ENCODE measurements around the gene COL23A1.

DNA sequence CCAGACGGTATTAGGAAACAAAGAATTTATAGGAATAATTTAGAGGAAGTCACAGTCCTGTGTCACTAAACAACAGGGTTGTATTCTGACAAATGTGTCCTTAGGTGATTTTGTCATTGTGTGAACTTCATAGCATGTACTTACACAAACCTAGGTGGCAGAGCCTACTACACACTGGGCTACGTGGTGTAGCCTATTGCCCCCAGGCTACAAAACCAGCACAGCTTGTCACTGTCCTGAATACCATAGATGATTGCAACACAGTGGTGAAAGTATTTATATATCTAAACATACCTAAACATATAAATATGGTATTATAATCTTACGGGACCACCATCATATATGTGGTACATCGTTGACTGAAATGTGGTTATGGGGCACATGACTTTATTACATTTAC lies 69.3 kb downstream of the COL23A1 start:
- TF ChIP-seq REST (tag by site-specific recombination; IDR thresholded peaks at IDR 0.05) (no peak), SETDB1 (IDR thresholded peaks at IDR 0.05; ENCODE audit: insufficient read length, low read length) (no peak), ZNF24 (tag by site-specific recombination; IDR thresholded peaks at IDR 0.05) (no peak), ZNF549 (tag by site-specific recombination; IDR thresholded peaks at IDR 0.05) (no peak), ZNF398 (tag by site-specific recombination; IDR thresholded peaks at IDR 0.05) (no peak), ZNF555 (tag by site-specific recombination; conservative IDR thresholded peaks at IDR 0.05) (no peak), ZNF394 (tag by site-specific recombination; IDR thresholded peaks at IDR 0.05; ENCODE audit: borderline replicate concordance) (no peak), ZNF274 (IDR thresholded peaks at IDR 0.05; ENCODE audit: low read length) (no peak), ZNF274 (tag by site-specific recombination; IDR thresholded peaks at IDR 0.05; ENCODE audit: borderline replicate concordance) (no peak), ZFP37 (tag by site-specific recombination; IDR thresholded peaks at IDR 0.05) (no peak), ZBTB1 (tag by site-specific recombination; IDR thresholded peaks at IDR 0.05) (no peak), ZNF837 (tag by site-specific recombination; IDR thresholded peaks at IDR 0.05) (no peak), PBX3 (CRISPR knock-in tag; IDR thresholded peaks at IDR 0.05) (no peak)
- TF ChIP-seq, protein P1, sequence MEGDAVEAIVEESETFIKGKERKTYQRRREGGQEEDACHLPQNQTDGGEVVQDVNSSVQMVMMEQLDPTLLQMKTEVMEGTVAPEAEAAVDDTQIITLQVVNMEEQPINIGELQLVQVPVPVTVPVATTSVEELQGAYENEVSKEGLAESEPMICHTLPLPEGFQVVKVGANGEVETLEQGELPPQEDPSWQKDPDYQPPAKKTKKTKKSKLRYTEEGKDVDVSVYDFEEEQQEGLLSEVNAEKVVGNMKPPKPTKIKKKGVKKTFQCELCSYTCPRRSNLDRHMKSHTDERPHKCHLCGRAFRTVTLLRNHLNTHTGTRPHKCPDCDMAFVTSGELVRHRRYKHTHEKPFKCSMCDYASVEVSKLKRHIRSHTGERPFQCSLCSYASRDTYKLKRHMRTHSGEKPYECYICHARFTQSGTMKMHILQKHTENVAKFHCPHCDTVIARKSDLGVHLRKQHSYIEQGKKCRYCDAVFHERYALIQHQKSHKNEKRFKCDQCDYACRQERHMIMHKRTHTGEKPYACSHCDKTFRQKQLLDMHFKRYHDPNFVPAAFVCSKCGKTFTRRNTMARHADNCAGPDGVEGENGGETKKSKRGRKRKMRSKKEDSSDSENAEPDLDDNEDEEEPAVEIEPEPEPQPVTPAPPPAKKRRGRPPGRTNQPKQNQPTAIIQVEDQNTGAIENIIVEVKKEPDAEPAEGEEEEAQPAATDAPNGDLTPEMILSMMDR (tag by site-specific recombination; IDR thresholded peaks at IDR 0.05), result no peak
- TF ChIP-seq, protein P2, sequence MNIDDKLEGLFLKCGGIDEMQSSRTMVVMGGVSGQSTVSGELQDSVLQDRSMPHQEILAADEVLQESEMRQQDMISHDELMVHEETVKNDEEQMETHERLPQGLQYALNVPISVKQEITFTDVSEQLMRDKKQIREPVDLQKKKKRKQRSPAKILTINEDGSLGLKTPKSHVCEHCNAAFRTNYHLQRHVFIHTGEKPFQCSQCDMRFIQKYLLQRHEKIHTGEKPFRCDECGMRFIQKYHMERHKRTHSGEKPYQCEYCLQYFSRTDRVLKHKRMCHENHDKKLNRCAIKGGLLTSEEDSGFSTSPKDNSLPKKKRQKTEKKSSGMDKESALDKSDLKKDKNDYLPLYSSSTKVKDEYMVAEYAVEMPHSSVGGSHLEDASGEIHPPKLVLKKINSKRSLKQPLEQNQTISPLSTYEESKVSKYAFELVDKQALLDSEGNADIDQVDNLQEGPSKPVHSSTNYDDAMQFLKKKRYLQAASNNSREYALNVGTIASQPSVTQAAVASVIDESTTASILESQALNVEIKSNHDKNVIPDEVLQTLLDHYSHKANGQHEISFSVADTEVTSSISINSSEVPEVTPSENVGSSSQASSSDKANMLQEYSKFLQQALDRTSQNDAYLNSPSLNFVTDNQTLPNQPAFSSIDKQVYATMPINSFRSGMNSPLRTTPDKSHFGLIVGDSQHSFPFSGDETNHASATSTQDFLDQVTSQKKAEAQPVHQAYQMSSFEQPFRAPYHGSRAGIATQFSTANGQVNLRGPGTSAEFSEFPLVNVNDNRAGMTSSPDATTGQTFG (tag by site-specific recombination; IDR thresholded peaks at IDR 0.05; ENCODE audit: borderline replicate concordance), result no peak

Measured in HEK293 (cell line).